WTC11 (cell line): ENCODE data around the gene BRD1. TPM values are rescaled to one million over a fixed set of nuclear protein-coding genes. Genes with fewer than 3 reads are reported as not detected.
A peak's percentile ranks its signal among the peaks of the same experiment; 100 is the strongest.

Experiments
- ATAC-seq: fragments of 200-7000 bp; cut with Tn5 transposase; 2 replicates; pipeline ENCODE4 v1.10.0; 2021; ENCODE audit warnings: mild to moderate bottlenecking, moderate library complexity
- CTCF ChIA-PET: fragments of 300-600 bp; sonication (Branson Sonifier 250); formaldehyde crosslinking; loops from one replicate; lab custom pipeline; 2021; ENCODE audit warnings: antibody characterized with exemption; lab: Charles Lee
- POLR2A ChIA-PET: fragments of 350-600 bp; sonication (Branson Sonifier 250); formaldehyde crosslinking; loops from one replicate; lab custom pipeline; 2021; ENCODE audit warnings: antibody characterized with exemption; lab: Charles Lee
- DNase-seq: peaks from one replicate; pipeline ENCODE4 v3.0.0; 2021; ENCODE audit warnings: low spot score
- H3K27ac Mint-ChIP-seq: 2 replicates; pipeline ENCODE4 v1.8.0; 2021; ENCODE audit warnings: mixed read lengths
- H3K27me3 Mint-ChIP-seq: 2 replicates; pipeline ENCODE4 v1.8.0; 2021; ENCODE audit warnings: low read depth, mild to moderate bottlenecking, moderate library complexity, mixed read lengths
- H3K36me3 Mint-ChIP-seq: 2 replicates; pipeline ENCODE4 v1.8.0; 2021; ENCODE audit warnings: mixed read lengths
- H3K4me1 Mint-ChIP-seq: 2 replicates; pipeline ENCODE4 v1.8.0; 2022; ENCODE audit warnings: mixed read lengths
- H3K4me3 Mint-ChIP-seq: 2 replicates; pipeline ENCODE4 v1.8.0; 2021; ENCODE audit warnings: mild to moderate bottlenecking, moderate library complexity, mixed read lengths
- H3K9me3 Mint-ChIP-seq: 2 replicates; pipeline ENCODE4 v1.8.0; 2021; ENCODE audit warnings: mixed read lengths
- ATF2 ChIP-seq: sonication (generic); formaldehyde crosslinking; IDR thresholded peaks from 2 replicates; pipeline ENCODE4 v1.8.1; 2022; ENCODE audit warnings: low read depth, missing genetic modification reagents, borderline replicate concordance
- EMX1 ChIP-seq: fragments of 250-450 bp; sonication (Bioruptor Pico); IDR thresholded peaks from 2 replicates; pipeline ENCODE4 v1.8.0; 2021; ENCODE audit warnings: mild to moderate bottlenecking
- GRHL2 ChIP-seq: fragments of 250-450 bp; sonication (Bioruptor Pico); IDR thresholded peaks from 2 replicates; pipeline ENCODE4 v1.8.0; 2022; ENCODE audit warnings: mild to moderate bottlenecking, moderate library complexity; ENCODE audit not compliant: insufficient replicate concordance, severe bottlenecking
- NFYB ChIP-seq: sonication (generic); formaldehyde crosslinking; conservative IDR thresholded peaks from 2 replicates; pipeline ENCODE4 v1.8.0; 2022; ENCODE audit warnings: low read depth, missing genetic modification reagents
- NR2C2 ChIP-seq: sonication (generic); formaldehyde crosslinking; IDR thresholded peaks from 2 replicates; pipeline ENCODE4 v1.8.0; 2022; ENCODE audit warnings: mild to moderate bottlenecking, missing genetic modification reagents
- ZNF232 ChIP-seq: sonication (generic); formaldehyde crosslinking; IDR thresholded peaks from 2 replicates; pipeline ENCODE4 v1.8.0; 2022; ENCODE audit warnings: mild to moderate bottlenecking, missing genetic modification reagents
- ZNF317 ChIP-seq: sonication (generic); formaldehyde crosslinking; IDR thresholded peaks from 2 replicates; pipeline ENCODE4 v1.8.1; 2023; ENCODE audit warnings: low read depth, mild to moderate bottlenecking, moderate library complexity, missing genetic modification reagents, borderline replicate concordance
- ZNF532 ChIP-seq: fragments of 250-450 bp; sonication (Bioruptor Pico); IDR thresholded peaks from 2 replicates; pipeline ENCODE4 v1.9.0; 2021; ENCODE audit warnings: mild to moderate bottlenecking, borderline replicate concordance
- total RNA-seq: library from RNA; stranded (reverse); gene quantifications from 3 replicates; pipeline ENCODE4 v1.2.3, GENCODE V29; 2021
- TF ChIP-seq, protein P1 (sequence below): sonication (generic); formaldehyde crosslinking; IDR thresholded peaks from 2 replicates; pipeline ENCODE4 v1.8.1; 2023; ENCODE audit warnings: mild to moderate bottlenecking, missing genetic modification reagents, borderline replicate concordance
- TF ChIP-seq, protein P2 (sequence below): fragments of 200-600 bp; IDR thresholded peaks from 2 replicates; pipeline ENCODE4 v1.8.0; 2022; ENCODE audit warnings: antibody characterized with exemption
- TF ChIP-seq, protein P3 (sequence below): sonication (generic); formaldehyde crosslinking; IDR thresholded peaks from 2 replicates; pipeline ENCODE4 v1.8.0; 2023; ENCODE audit warnings: mild to moderate bottlenecking, missing genetic modification reagents
- TF ChIP-seq, protein P4 (sequence below): sonication (generic); formaldehyde crosslinking; conservative IDR thresholded peaks from 2 replicates; pipeline ENCODE4 v1.8.1; 2022; ENCODE audit warnings: mild to moderate bottlenecking, missing genetic modification reagents

Gene BRD1
- total RNA-seq, 1 experiment from 2014 or later: 36.6 TPM

GRCh38 chr22:49869086-49869830 is 41.6 kb upstream of the BRD1 start:
- ChIA-PET POLR2A (no interaction called here), CTCF (no interaction called here)
- peaks cover 35% of the 10 kb centered on the region for H3K9me3 Mint-ChIP-seq
- peaks cover 16% of the 10 kb centered on the region for H3K4me1 Mint-ChIP-seq
- no peaks in the 10 kb centered on the region for H3K27me3 Mint-ChIP-seq
- ATAC-seq: no peak
- peaks cover 53% of the 10 kb centered on the region for H3K36me3 Mint-ChIP-seq
- TF ChIP-seq ZNF317 (CRISPR knock-in tag): peak; percentile 73
- no peak for TF ChIP-seq EMX1 (CRISPR knock-in tag)
- no peak overlapping the region for H3K4me3 Mint-ChIP-seq
- no peak overlapping the region for H3K27ac Mint-ChIP-seq
- no peak for DNase-seq

DNA sequence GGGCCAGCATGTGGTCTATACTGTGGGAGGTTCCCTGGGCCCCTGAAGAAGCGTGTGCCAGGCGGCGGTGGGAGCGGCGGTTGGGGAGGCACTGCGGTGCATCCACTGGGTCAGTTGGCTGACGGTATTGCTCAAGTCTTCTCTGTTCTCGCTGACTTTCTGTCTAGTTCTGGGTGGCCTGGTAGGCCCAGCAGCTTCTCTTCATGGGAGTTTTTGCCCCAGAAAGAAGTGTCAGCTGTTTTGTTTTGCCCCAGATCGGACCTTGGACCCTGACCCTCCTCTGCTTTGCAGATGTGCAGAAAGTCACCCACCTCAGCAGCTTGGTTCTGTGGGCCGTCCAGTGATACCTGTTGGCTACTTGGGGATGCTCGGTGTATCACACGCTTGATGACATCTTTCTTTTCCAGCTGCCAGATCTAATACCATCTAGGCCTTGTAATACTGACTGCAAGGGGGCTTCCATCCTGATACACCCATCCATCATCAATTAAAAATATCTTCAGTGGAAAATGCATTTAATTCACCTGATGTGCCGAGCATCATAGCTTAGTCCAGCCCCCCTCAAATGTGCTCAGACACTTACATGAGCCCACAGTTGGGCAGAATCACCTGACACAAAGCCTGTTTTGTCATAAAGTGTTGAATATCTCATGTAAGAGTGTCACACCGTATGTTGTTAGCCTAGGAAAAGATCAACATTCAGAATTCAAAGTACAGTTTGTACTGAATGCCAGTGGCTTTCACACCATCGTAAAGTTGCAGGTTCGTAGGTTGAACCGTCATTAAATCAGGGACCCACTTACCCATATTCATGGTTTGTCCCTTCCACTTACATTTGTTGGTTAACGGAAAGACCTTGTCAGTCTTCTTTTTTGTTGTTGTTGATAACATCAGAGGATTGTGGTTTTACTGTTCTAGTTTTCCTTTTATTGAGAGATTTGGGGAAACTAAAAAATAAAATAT is 39.9 kb upstream of the BRD1 start:
- no peak for ATAC-seq
- H3K27me3 Mint-ChIP-seq: no peaks in the 10 kb centered on the region
- ChIA-PET POLR2A (interaction anchor here (0.6 kb wide), 1 partner anchor 9 kb away, joined by 3 read pairs; no protein-coding TSS in a partner anchor), CTCF (no interaction called here)
- TF ChIP-seq, protein P1, sequence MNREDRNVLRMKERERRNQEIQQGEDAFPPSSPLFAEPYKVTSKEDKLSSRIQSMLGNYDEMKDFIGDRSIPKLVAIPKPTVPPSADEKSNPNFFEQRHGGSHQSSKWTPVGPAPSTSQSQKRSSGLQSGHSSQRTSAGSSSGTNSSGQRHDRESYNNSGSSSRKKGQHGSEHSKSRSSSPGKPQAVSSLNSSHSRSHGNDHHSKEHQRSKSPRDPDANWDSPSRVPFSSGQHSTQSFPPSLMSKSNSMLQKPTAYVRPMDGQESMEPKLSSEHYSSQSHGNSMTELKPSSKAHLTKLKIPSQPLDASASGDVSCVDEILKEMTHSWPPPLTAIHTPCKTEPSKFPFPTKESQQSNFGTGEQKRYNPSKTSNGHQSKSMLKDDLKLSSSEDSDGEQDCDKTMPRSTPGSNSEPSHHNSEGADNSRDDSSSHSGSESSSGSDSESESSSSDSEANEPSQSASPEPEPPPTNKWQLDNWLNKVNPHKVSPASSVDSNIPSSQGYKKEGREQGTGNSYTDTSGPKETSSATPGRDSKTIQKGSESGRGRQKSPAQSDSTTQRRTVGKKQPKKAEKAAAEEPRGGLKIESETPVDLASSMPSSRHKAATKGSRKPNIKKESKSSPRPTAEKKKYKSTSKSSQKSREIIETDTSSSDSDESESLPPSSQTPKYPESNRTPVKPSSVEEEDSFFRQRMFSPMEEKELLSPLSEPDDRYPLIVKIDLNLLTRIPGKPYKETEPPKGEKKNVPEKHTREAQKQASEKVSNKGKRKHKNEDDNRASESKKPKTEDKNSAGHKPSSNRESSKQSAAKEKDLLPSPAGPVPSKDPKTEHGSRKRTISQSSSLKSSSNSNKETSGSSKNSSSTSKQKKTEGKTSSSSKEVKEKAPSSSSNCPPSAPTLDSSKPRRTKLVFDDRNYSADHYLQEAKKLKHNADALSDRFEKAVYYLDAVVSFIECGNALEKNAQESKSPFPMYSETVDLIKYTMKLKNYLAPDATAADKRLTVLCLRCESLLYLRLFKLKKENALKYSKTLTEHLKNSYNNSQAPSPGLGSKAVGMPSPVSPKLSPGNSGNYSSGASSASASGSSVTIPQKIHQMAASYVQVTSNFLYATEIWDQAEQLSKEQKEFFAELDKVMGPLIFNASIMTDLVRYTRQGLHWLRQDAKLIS (CRISPR knock-in tag): no peak
- TF ChIP-seq ATF2 (CRISPR knock-in tag) (no peak), ZNF317 (CRISPR knock-in tag) (no peak), ZNF232 (CRISPR knock-in tag) (no peak), GRHL2 (CRISPR knock-in tag) (no peak), ZNF532 (no peak), NR2C2 (CRISPR knock-in tag) (no peak), NFYB (CRISPR knock-in tag) (no peak)
- TF ChIP-seq, protein P2, sequence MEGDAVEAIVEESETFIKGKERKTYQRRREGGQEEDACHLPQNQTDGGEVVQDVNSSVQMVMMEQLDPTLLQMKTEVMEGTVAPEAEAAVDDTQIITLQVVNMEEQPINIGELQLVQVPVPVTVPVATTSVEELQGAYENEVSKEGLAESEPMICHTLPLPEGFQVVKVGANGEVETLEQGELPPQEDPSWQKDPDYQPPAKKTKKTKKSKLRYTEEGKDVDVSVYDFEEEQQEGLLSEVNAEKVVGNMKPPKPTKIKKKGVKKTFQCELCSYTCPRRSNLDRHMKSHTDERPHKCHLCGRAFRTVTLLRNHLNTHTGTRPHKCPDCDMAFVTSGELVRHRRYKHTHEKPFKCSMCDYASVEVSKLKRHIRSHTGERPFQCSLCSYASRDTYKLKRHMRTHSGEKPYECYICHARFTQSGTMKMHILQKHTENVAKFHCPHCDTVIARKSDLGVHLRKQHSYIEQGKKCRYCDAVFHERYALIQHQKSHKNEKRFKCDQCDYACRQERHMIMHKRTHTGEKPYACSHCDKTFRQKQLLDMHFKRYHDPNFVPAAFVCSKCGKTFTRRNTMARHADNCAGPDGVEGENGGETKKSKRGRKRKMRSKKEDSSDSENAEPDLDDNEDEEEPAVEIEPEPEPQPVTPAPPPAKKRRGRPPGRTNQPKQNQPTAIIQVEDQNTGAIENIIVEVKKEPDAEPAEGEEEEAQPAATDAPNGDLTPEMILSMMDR: no peak
- TF ChIP-seq, protein P3, sequence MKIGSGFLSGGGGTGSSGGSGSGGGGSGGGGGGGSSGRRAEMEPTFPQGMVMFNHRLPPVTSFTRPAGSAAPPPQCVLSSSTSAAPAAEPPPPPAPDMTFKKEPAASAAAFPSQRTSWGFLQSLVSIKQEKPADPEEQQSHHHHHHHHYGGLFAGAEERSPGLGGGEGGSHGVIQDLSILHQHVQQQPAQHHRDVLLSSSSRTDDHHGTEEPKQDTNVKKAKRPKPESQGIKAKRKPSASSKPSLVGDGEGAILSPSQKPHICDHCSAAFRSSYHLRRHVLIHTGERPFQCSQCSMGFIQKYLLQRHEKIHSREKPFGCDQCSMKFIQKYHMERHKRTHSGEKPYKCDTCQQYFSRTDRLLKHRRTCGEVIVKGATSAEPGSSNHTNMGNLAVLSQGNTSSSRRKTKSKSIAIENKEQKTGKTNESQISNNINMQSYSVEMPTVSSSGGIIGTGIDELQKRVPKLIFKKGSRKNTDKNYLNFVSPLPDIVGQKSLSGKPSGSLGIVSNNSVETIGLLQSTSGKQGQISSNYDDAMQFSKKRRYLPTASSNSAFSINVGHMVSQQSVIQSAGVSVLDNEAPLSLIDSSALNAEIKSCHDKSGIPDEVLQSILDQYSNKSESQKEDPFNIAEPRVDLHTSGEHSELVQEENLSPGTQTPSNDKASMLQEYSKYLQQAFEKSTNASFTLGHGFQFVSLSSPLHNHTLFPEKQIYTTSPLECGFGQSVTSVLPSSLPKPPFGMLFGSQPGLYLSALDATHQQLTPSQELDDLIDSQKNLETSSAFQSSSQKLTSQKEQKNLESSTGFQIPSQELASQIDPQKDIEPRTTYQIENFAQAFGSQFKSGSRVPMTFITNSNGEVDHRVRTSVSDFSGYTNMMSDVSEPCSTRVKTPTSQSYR (CRISPR knock-in tag): no peak
- TF ChIP-seq, protein P4, sequence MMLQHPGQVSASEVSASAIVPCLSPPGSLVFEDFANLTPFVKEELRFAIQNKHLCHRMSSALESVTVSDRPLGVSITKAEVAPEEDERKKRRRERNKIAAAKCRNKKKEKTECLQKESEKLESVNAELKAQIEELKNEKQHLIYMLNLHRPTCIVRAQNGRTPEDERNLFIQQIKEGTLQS (CRISPR knock-in tag): no peak
- peaks cover 50% of the 10 kb centered on the region for H3K36me3 Mint-ChIP-seq
- DNase-seq: no peak
- H3K4me3 Mint-ChIP-seq: no peak overlapping the region
- H3K9me3 Mint-ChIP-seq: peaks cover 35% of the 10 kb centered on the region
- no peak overlapping the region for H3K27ac Mint-ChIP-seq
- peaks cover 16% of the 10 kb centered on the region for H3K4me1 Mint-ChIP-seq
